ENCODE results near the gene PSME4. TPM values are rescaled to one million over a fixed set of nuclear protein-coding genes. Genes with fewer than 3 reads are reported as not detected.

PSME4 gene
- total RNA-seq, 1 experiment from 2014 or later, result 87.4 TPM

DNA sequence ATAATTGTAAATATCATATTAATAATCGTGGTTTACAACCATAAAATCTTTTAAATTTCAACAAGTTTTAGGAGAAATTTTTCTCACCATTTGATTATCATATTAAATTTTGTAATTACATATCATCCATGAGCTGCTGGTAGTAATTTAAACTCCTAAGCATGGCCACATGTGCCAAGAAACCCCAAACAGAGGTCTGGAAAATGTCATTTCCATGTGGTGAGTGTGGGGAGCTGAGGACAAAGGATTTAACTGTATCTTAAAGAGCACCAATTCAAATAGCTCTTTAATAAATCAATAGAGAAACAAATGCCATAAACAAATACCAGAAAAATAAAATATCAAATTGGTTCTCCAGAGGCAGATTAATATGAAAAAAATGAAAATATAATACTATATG, 26.3 kb downstream of the PSME4 start:
- no peak overlapping the region for H3K27ac ChIP-seq (ENCODE audit: insufficient read length, low read depth, low read length)
- no peak overlapping the region for H4K91ac ChIP-seq (ENCODE audit: insufficient read length, low read depth, low read length)
- H3K79me2 ChIP-seq (ENCODE audit: insufficient read depth, low read length), result no peaks in the 10 kb centered on the region; the same call in 1 of the 2 replicates
- H3K18ac ChIP-seq (ENCODE audit: insufficient read length, low read depth, low read length), result no peak overlapping the region
- H3K4ac ChIP-seq (ENCODE audit: low read depth, low read length), result no peak overlapping the region
- H3K36me3 Mint-ChIP-seq (ENCODE audit: insufficient read depth in 1 of 3, low read depth in 3 of 3), result peaks cover 12 to 46% (median 40%) of the 10 kb centered on the region in 3 experiments; a peak in 6 of 7 replicates
- no peaks in the 10 kb centered on the region for H3K79me1 ChIP-seq (ENCODE audit: insufficient read depth, low read depth, low read length, poor library complexity, severe bottlenecking)
- H3K9ac ChIP-seq (ENCODE audit: extremely low read depth, insufficient read length, low read length), result no peak overlapping the region
- no peaks in the 10 kb centered on the region for H3K23me2 ChIP-seq (ENCODE audit: insufficient read length, low read depth, low read length, poor library complexity, severe bottlenecking)
- H3T11ph ChIP-seq (ENCODE audit: low read length), result no peak overlapping the region
- no peak overlapping the region for H3K14ac ChIP-seq (ENCODE audit: insufficient read depth, low read length)
- H3K9me3 ChIP-seq (ENCODE audit: control insufficient read depth, low read depth, low read length), result no peaks in the 10 kb centered on the region
- H2AFZ ChIP-seq (ENCODE audit: low read length), result no peak overlapping the region
- H3K4me1 ChIP-seq (ENCODE audit: insufficient read depth, low read length), result no peaks in the 10 kb centered on the region
- WGBS (ENCODE audit: extremely low coverage, insufficient read length, low lambda C conversion rate), result no CpG with 5 or more reads among the region's 1 CpG
- TF ChIP-seq, protein P1, sequence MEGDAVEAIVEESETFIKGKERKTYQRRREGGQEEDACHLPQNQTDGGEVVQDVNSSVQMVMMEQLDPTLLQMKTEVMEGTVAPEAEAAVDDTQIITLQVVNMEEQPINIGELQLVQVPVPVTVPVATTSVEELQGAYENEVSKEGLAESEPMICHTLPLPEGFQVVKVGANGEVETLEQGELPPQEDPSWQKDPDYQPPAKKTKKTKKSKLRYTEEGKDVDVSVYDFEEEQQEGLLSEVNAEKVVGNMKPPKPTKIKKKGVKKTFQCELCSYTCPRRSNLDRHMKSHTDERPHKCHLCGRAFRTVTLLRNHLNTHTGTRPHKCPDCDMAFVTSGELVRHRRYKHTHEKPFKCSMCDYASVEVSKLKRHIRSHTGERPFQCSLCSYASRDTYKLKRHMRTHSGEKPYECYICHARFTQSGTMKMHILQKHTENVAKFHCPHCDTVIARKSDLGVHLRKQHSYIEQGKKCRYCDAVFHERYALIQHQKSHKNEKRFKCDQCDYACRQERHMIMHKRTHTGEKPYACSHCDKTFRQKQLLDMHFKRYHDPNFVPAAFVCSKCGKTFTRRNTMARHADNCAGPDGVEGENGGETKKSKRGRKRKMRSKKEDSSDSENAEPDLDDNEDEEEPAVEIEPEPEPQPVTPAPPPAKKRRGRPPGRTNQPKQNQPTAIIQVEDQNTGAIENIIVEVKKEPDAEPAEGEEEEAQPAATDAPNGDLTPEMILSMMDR (conservative IDR thresholded peaks at IDR 0.05), result no peak
- no peak overlapping the region for H4K5ac ChIP-seq (ENCODE audit: insufficient read length, low read depth, low read length)
- H3K4me2 ChIP-seq (ENCODE audit: insufficient read depth, insufficient read length, low read length), result no peak overlapping the region
- H2BK20ac ChIP-seq (ENCODE audit: low read depth, low read length, poor library complexity, severe bottlenecking), result no peak overlapping the region
- no peak overlapping the region for H2AK5ac ChIP-seq (ENCODE audit: insufficient read length, low read length)
- no peaks in the 10 kb centered on the region for H3K9me3 Mint-ChIP-seq
- H3K4me3 Mint-ChIP-seq, result no peak overlapping the region
- H3K23ac ChIP-seq (ENCODE audit: insufficient read length, low read depth, low read length), result no peak overlapping the region
- no peak for DNase-seq
- H2BK15ac ChIP-seq (ENCODE audit: low read depth, low read length), result no peak overlapping the region
- no peak overlapping the region for H3K27ac Mint-ChIP-seq
- no peak overlapping the region for H3K56ac ChIP-seq (ENCODE audit: insufficient read length, low read depth, low read length)
- no peaks in the 10 kb centered on the region for H4K20me1 ChIP-seq (ENCODE audit: control insufficient read depth, insufficient read depth, insufficient read length)
- peaks cover 0 to 2% of the 10 kb centered on the region in 2 experiments; a peak in 1 of 4 replicates for H3K4me1 Mint-ChIP-seq
- H2BK12ac ChIP-seq (ENCODE audit: insufficient read length, low read depth, low read length), result no peak overlapping the region
- no peaks in the 10 kb centered on the region for H3K27me3 Mint-ChIP-seq (ENCODE audit: low read depth)
- H2BK120ac ChIP-seq (ENCODE audit: low read depth, low read length, poor library complexity, severe bottlenecking), result no peak overlapping the region
- no peaks in the 10 kb centered on the region for H3K27me3 ChIP-seq (ENCODE audit: insufficient read depth, low read length)
- no peak overlapping the region for H2BK5ac ChIP-seq (ENCODE audit: insufficient read length, low read length)
- H4K8ac ChIP-seq (replicated peaks; ENCODE audit: insufficient read length, low read depth, low read length), result no peak overlapping the region
